T follicular helper cell (primary cell): ENCODE data around the gene SLC25A33.
"Not testable (repeated sequence)": the region's sequence is repeated elsewhere in the genome, so short reads cannot be mapped to it uniquely, and the experiment has no call there.

ENCODE experiments used
- DNase-seq: peaks from one replicate; pipeline ENCODE4 v3.0.0-alpha.2; 2020; ENCODE audit warnings: low read depth

The SLC25A33 gene

GRCh38 chr1:9539829-9540550, 725 bp downstream of the SLC25A33 start:
- DNase-seq, result peak; percentile 12

GRCh38 chr1:9542430-9542829, 3.2 kb downstream of the SLC25A33 start:
- no peak for DNase-seq

GRCh38 chr1:9544926-9545325, 5.7 kb downstream of the SLC25A33 start:
- no peak for DNase-seq

- no peak for DNase-seq
Observed at GRCh38 chr1:9549955-9550546, 10.8 kb downstream of the SLC25A33 start.

DNA sequence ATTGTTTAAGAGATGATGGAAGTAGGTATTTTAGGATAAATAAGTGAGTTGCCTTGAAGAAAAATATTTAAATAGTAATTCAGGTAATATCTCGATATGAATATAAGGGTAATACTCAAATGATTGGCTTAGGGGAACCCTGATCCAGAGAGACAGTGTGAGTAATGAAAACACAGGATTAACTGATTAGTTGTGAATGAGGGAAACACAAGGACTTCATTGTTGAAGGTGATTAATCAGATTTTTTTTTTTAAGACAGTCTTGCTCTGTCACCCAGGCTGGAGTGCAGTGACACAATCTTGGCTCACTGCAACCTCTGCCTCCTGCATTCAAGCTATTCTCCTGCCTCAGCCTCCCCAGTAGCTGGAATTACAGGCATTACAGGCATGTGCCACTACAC, 12.7 kb downstream of the SLC25A33 start:
- DNase-seq, result no peak

GRCh38 chr1:9553736-9554144, 14.5 kb downstream of the SLC25A33 start:
- no peak for DNase-seq

DNA sequence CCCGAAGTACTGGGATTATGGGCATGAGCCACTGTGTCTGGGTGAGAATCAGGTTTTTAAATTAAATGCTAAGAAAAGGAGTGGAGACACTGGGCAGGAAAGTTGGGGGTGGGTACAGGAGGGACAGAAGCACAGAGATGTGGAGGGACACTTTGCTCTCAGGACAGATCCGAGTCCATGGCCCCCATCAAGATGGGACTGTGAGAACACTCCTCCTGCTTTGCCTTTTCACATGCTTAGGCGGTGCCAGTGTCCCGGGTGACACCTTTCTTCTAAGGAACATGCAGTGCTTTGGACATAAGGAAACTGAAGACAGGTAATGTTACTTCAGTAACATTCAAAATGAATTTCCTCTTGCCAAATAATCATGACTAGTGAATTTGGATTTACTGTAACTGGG, 16.7 kb downstream of the SLC25A33 start:
- no peak for DNase-seq

DNA sequence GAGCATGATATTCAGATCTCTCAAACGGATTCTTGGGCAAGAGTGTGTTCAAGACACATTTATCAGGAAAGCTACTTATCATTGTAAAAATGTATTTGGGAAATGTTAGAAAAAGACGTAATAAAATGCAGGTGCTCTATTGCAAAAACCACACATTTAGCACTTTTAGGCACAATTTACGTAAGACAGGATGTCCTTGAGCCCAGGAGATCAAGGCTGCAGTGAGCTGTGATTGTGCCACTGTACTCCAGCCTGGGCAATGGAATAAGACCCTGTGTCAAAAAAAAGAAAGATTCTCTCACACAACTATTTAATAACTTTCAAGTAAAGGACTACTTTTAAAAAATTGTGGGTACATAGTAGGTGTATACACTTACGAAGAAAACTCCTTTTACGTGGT, 18.4 kb downstream of the SLC25A33 start:
- no peak for DNase-seq

- DNase-seq, result no peak
Observed at GRCh38 chr1:9558271-9558945, 19.1 kb downstream of the SLC25A33 start.

DNA sequence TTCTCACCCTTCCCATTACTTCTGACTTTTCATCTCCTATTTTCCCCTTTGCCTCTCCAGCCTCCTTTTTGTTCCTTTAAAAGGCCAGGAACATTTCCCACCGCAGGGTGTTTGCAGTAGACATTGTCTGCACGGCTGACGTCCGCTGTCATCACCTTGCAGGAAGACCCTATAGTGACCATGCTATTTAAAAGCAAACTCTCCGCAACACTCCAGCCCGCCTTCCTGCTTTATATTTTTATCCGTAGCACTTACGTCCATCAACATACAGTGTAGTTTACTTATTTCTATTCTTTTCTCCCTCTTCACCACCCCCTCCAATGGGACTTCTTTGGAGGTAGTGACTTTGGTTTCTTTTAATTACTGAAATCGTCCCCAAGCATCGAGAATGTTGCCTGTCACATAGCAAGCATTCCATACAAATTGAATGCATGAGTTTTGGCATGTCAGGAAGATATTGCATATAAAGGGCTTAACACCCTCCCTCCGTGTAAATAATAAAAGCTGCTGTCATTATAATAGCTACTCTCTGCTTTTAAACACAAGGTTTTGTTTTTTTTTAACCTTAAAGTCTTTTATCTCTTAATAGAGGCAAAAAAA, 19.8 kb downstream of the SLC25A33 start:
- DNase-seq, result no peak

DNA sequence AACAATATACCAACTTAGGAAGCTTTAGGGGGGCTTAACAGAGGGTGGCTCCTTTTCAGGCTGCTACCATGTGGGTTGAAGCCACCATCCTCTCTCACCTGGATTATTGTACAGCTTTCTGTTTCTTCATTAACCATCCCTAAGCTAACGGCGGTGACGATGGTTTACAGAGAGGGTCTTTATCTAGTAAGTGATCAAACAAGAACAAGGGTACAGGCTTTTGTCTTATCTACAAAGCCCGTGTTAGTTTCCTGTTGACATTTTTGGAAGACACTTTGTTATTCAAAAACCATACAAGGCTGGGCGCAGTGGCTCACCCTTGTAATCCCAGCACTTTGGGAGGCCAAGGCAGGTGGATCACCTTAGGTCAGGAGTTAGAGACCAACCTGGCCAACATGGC, 20.4 kb downstream of the SLC25A33 start:
- no peak for DNase-seq

- not testable (repeated sequence) for DNase-seq
Observed at GRCh38 chr1:9560090-9560489, 20.8 kb downstream of the SLC25A33 start.

DNA sequence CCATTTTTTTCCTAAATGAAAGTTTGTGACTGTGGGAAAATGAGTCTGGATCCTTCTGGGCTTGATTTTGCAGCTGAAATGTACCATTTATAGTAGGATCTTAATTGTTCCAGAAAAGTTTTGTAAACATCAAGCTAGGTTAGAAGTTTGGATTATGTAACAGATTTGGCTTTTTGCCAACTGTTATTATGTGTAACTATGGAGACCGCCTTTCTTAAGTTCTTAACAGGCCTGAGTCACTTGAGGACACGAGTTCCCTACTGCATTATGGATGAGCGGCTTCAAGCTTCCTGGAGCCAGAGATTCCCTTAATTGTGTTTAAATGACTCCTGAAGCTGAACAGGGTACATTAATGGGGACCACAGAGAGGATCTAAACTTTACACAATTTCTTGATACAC, 22.2 kb downstream of the SLC25A33 start:
- DNase-seq, result no peak

- no peak for DNase-seq
Observed at GRCh38 chr1:9569267-9569666, 30.0 kb downstream of the SLC25A33 start.

DNA sequence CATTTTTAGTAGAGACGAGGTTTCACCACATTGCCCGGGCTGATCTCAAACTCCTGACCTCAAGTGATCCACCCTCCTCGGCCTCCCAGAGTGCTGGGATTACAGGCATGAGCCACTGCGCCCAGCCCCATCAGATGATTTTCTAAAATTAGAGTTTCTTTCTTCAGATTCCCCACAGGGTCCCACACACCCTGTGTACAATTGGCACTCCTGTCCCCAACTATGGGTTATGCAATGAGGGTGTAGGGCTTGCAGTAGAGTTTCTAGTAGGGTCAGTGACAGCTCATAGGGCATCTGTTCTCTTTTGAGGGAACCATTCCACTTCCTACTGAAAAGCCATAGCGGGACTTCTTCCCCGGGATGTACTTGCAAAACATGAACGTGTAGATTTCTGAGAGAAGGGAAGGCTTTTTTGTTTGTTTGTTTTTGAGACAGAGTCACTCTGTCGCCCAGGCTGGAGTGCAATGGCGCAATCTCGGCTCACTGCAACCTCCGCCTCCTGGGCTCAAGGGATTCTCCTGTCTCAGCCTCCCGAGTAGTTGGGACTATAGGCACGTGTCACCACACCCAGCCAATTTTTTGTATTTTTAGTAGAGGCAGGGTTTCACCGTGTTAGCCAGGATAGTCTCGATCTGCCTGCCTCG, 31.7 kb downstream of the SLC25A33 start:
- not testable (repeated sequence) for DNase-seq

GRCh38 chr1:9573723-9574122, 34.5 kb downstream of the SLC25A33 start:
- DNase-seq, result no peak

GRCh38 chr1:9575486-9575885, 36.2 kb downstream of the SLC25A33 start:
- no peak for DNase-seq

GRCh38 chr1:9576903-9577302, 37.6 kb downstream of the SLC25A33 start:
- DNase-seq, result no peak

GRCh38 chr1:9577423-9577822, 38.2 kb downstream of the SLC25A33 start:
- no peak for DNase-seq

- no peak for DNase-seq
Observed at GRCh38 chr1:9580942-9581341, 41.7 kb downstream of the SLC25A33 start.

- no peak for DNase-seq
Observed at GRCh38 chr1:9586147-9586766, 47.0 kb downstream of the SLC25A33 start.
